CD4-positive, alpha-beta T cell treated with Interleukin-4 for 1 hour (primary cell): Measurements from ENCODE around the gene MMRN2.
"Not testable (repeated sequence)": the region's sequence is repeated elsewhere in the genome, so short reads cannot be mapped to it uniquely, and the experiment has no call there.

Source experiments
- DNase-seq, 2 donors: peaks; one replicate each; pipeline ENCODE4 v3.0.0-alpha.2; 2020 to 2022

Gene MMRN2

DNA sequence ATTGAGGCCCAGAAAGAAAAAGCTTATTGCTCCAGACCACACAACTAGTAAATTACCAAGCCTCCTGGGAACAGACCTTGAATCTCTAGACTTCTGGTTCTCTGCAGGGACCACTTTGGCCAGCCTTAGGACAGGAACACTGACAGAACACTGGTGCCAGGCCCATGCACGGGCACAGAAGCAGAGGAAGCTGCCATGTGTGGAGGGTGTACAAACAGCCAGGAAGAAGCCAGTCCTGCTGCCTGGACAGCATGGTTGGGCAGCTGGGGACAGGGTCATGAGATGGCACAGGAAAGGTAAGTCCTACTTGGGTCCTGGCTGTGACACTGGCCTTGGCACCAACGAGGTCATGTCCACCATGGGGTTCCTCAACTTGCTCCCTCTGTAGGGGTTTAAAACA is 19.2 kb downstream of the MMRN2 start:
- DNase-seq: no peak

DNA sequence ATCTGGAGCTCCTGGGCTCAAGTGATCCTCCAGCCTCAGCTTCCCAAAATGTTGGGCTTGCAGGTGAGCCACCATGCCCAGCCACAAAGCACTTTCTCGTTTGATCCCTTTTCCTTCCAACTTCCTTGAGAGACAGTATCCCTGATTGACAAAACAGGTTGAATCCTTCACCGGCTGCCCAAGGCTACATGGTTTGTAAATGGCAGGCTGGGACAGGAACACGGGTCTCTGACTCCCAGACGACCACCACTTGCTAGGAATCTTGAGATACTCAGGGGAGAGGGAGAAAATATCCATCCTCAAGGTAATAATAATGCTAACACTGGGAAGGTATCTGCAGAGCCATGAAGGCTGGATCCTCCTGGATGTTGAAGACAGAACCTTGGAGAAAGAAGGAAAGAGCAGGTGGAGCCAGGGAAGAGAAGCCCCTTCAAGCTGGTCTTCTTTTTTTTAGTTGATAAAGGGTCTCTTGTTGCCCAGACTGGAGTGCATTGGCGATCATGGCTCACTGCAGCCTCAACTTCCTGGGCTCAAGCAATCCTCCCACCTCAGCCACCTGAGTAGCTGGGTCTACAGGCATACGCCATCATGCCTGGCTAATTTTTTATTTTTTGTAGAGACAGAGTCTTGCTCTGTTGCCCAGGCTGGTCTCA is 19.8 kb downstream of the MMRN2 start:
- no peak for DNase-seq

DNA sequence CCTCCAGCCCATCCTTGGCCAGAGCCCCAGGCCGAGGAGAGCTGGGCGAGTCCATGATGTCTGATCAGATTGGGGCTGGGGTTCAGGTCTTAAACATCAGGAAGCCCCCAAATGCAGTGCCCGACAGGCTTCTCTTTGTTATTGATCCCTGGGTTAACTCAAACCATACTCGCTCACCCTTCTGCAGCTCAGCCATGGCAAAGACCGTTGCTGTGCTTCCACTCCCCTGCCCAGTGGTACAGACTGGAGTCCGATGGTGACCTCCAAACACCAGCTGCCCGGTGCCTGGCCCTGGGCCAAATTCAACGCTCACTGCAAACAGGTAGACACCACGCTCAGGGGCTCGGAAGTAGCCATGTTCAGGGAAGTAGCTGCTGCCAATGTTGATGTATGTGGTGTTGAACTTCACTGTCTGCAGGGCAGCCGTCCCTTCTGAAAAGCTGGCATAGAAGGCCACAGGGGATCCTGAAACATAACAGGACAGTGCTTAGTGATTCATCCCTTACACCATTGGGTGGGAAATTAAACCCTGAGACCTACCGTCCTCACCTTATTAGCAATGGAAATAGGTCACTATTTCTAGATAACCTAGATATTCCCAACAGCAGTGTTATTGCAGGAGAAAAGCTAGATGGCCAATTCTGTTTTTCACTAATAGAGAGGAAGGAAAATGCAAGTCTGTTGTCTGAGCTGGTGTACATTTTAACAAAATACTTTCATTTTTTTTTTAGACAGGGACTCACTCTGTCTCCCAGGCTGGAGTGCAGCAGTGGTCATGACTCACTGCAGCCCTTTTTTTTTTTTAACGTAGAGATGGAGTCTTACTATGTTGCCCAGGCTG is 20.5 kb downstream of the MMRN2 start:
- no peak for DNase-seq

DNA sequence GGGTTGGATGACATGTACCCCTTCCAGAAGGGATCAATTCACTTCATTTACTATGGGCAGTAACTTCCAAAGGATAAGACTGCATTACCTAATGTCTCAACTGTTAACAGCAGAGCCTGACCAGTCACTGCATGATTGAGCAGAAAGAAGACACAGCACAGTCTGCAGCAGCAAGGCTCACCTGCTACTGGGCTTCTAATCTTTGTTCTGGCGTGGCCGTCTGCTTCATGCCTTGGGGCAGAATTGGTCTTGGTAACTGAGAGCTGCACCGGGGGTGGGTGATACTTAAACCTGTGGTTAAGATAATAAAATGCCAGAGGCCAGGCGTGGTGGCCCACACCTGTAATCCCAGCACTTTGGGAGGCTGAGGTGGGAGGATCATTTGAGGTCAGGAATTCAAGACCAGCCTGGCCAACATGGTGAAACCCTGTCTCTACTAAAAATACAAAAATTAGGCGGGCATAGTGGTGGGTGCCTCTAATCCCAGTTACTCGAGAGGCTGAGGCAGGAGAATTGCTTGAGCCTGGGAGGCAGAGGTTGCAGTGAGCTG is 23.2 kb downstream of the MMRN2 start:
- not testable (repeated sequence) for DNase-seq

DNA sequence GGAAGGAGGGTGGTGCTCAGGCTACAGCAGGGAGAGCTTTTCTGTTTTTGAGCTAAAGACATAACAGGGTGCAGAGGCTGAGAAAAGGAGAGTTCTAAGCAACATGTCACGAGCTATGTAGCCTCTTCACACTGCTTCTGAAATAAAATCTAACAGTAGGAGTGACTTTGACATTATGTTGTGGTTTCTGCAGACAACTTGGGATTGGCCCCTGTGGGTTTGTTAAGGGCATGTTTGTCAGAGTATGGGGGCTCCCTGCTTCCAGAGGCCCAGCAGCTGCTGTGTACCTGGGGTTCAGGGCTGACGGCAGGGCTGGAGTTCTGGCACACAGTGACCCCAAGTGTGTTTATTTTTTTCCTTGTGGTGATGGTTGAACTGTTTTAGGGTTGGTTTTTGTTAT is 24.7 kb downstream of the MMRN2 start:
- DNase-seq: no peak

DNA sequence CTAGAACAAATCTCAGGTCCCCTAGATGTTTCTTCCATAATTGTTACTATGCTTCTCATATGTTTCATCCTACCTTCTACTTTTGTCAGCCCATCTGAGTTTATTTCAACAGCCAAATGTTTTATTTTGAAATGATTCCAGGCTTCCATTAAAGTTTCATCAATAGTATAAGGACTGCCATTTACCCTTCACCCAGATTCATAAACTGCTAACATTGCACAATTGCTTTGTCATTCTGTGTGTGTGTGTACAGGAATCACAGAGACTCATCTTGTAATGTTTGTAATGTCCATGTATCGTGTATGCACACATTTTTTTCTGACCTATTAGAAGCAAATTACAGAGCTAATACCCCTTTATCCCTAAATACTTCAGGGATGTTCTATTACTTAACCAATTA is 25.5 kb downstream of the MMRN2 start:
- no peak for DNase-seq

DNA sequence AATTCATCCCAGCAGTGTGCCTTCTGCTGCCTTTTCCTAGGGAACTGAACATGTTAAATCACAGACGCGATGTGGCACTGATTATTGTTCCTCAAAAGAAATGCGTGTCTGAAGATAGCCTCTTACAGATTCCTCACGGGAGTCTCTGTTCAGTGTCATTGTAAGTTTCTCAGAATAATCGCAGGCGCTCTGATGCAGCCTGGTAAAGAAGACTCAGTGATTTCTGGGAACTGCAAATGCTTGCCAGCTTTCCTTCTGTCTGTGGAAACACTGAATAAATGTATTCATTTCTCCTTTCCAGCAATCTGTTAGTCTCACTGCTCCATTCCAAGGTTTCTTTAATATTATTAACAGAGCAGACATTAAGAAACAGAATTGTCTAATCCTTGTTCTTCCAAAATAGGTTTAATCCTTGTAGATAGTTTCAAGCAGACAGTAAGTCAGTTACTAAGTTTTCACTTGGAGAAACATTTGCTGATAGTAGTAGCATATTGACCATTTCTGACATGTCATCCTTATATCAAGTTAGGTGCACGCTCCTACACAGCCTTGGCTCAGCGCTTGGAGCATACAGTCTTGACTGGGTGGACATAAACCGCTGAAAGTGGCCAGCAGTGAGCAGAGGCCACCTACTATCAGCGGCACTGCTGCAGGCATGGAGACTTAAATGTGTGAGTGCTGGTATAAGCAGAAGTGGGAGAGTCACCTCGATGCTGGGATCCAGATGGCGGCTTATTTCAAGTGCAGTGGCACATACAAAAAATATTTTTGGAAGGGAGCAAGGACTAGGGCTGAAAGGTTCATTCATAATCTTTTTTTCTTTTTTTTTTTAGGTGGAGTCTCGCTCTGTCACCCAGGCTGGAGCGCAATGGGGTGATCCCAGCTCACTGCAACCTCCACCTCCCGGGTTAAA is 27.7 kb downstream of the MMRN2 start:
- DNase-seq: no peak

DNA sequence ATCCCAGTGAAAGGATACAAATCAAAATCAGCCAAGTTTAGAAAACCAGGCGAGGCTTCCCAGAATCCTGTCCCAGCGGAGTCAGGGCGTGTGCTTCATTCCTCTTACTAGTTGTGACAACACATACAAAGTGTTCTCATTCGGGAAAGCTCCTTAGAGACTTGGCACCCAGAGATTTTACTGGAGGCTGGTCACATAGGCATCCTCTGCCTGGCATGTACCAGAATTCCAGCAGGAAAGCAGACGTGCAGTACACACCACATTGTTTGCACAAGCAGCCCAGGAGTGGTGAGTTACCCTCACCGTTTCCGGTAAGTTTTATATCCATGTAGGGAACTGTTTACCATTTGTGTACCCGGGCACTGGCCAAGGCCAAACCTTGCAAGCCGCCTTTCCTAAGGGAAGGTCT is 34.9 kb downstream of the MMRN2 start:
- DNase-seq: no peak

DNA sequence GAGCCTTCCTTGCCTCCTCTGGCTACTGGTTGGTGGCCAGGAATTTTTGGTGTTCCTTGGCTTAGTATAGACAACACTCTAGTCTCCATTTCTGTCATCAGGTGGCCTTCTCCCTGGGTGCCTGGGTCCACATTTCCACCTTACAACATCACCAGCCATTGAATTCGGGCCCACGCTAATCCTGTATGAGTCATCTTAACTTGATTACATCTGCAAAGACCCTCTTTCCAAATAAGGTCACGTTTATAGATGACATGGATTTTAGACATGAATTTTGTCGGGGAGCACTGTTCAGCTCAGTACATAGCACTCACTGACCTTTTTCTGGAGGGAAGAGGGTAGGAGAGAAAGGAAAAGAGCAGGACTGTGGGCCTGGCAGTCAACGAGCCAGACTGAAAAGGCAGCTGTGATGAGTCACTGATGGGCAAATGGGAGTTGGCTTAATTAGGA is 39.4 kb downstream of the MMRN2 start:
- no peak for DNase-seq

DNA sequence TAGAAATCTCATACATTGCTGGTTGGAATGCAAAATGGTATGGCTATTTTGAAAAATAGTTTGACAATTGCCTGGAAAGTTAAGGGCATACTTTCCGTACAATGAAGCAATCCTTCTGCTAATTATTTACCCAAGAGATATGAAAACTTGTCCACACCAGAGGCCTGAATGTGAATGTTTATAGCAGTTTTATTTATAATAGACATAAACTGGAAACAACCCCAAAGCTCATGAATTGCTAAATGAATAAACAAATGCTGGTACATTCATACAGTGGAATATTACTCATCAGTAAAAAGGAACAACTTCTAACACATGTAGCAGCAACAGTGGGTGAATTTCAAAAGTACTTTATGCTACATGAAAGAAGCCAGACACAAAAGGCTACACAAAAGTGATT is 42.7 kb downstream of the MMRN2 start:
- DNase-seq: no peak

DNA sequence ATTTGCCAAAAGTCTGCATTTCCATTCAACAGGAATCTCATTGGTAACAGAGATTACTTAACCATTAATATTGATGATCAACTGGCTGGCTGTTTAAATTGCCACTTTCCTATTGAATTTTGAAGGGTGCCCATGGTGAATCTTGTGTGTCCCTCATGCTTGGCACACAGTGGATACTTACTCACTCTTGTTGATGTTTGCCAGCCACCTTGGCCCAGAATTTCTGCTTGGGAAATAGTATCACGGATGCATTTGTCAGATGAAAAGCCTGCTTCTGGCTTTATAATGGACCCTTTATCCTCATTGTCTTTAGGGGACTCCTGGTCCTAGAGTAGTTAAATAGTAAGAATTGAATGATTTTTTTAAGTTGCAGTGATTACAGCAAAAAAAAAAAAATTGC is 52.0 kb downstream of the MMRN2 start:
- DNase-seq: no peak

DNA sequence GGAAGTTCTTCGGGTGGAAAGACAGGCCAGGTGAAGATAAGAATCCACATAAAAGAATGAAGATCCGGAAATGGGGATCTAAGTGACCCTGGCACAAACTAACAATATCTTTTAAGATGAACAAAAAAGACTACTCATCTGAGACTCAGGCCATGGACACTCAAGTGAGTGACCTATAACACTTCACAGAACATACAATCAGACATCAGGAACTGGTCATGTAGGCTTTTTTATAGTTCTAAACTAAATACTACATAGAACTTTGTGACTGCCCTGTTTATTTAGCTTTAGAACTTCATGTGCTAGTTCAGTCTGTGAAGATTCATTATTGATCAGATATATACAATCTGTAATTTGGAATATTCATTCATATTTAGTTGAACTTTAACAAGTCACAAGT is 52.8 kb downstream of the MMRN2 start:
- no peak for DNase-seq

DNA sequence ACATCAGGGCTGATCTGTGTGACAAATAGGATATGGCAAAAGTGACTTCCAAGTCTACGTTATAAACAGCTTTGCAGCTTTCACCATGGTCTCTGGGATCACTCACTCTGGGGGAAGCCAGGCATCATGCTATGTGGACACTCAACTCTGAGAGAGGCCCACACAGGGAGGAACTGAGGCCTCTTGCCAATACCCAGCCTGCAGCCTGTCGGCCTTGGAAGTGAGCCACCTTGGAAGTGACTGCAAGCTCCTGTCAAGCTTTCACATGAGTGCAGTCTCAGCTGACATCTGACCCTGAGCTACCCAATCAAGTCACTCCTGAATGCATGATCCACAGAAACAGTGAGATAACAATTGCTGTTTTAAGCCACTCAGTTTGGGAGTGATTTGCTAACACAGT is 56.5 kb downstream of the MMRN2 start:
- DNase-seq: no peak

DNA sequence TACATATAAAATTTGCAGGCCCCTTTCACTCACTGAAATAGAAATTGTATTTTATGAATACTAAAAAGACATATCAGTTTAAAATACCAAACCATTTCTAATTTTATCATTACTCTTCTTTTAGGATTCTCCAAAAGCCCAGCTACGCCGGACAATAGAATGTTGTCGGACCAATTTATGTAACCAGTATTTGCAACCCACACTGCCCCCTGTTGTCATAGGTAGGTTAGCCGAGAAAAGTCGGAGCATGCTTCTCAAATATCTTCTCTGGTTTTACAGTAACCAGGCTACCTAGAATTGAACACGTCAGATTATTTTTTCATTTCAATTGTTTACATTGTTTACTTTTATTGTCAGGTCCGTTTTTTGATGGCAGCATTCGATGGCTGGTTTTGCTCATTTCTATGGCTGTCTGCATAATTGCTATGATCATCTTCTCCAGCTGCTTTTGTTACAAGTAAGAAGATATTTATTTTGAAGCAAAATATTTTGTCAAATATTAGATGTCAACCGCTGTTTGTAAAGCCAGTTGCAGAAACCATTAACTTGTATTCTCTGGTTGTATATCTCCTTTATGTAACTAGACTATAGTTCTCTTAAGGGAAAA is 57.6 kb downstream of the MMRN2 start:
- DNase-seq: peak; percentile 29 to 48

DNA sequence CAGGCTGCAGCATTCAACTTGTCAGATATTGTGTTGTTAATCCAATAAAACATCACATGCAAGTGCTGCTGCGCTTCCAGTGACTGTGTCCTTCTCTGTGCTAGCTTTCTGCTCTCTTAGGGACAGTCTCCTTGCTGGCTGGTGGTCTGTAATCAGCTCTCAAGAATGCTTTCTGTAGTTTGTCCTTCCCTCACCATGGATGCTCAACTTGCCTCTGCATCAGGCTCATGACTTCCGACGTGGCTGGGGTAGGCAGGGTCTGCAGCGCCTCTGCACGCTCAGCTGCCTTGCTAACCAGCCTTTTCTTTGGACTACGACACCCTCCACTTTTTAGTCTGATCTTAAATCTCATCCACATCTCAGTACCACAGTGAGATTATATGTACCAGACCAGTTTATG is 58.3 kb downstream of the MMRN2 start:
- DNase-seq: no peak

DNA sequence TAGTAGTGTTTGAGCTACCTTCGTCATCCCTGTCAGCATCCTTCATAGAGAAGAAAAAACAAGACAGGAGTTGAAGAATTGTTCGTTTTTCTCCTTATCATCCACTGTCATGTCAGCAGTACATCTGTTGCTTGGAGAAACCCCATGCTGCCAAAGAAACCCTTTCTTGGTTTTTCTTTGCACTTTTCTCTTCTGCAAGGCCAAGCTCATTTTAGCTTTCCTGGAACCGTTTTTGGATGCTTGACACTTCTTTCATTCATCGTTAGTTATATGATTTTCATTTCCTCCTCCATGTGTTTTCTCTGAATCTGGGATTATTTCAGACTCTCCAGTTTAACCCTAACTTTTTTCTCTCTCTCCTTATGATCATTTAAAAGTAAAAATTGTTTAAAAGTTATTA is 58.9 kb downstream of the MMRN2 start:
- DNase-seq: no peak

DNA sequence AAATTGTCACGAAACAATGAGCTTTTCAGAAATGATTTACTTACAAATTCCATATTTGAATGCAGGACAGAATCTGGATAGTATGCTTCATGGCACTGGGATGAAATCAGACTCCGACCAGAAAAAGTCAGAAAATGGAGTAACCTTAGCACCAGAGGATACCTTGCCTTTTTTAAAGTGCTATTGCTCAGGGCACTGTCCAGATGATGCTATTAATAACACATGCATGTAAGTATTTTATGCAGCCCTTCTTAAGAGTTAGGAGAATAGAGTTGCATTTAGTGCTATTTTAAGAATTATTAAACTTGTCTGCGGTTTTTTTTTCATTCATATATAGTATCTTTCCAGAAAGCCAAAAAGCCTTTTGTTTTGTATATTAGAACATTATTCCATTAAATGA is 67.4 kb downstream of the MMRN2 start:
- DNase-seq: no peak

DNA sequence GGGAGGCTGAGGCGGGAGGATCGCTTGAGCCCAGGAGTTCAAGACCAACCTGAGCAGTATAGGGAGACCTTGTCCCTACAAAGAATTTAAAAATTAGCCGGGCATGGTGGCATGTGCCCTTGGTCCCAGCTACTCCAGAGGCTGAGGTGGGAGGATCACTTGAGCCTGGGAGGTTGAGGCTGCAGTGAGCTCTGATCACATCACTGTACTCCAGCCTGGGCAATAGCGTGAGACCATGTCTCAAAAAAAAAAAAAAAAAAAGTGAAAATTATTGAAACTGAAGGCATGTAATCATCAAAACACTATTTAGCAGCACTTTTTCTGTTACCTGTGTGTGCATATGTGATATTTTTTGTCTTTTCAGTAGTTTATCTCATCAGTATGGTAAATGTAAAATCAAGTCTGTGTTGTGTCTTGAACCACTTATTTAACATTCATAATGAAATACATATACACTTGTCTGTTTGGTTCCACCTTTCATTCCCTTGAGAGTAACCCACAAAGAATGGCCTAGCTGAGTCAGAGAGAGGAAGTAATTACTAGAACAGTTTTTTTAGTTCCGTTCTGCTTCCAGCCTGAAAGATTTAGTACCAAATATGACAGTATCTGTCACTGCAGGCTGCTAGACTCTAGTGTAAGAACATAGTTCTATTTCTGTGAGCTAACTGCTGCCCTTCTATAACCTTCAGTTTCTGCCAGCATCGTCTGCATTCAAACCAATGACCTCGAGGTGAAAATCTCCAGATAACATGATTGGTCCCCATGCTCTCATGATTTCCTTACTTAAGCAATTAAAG is 68.6 kb downstream of the MMRN2 start:
- DNase-seq: no peak
